Activated naive CD4-positive, alpha-beta T cell treated with anti-CD3 and anti-CD28 coated beads, Interleukin-2, amount 50 U/mL, for 72 hours (primary cell): Measurements from ENCODE around the gene CLIP1. TPM values are rescaled to one million over a fixed set of nuclear protein-coding genes. Genes with fewer than 3 reads are reported as not detected.
A peak's percentile ranks its signal among the peaks of the same experiment; 100 is the strongest.
"Not testable (repeated sequence)": the region's sequence is repeated elsewhere in the genome, so short reads cannot be mapped to it uniquely, and the experiment has no call there.

Experiments
- ATAC-seq, 2 donors: fragments of 150-1000 bp; cut with Tn5 transposase; 2 replicates each; pipeline ENCODE4 v1.10.0; 2021; ENCODE audit warnings: mild to moderate bottlenecking in 2 of 2, moderate library complexity in 2 of 2
- DNase-seq, 2 donors: peaks; one replicate each; pipeline ENCODE4 v3.0.0; 2021 to 2022; ENCODE audit warnings: low spot score in 2 of 2
- H3K27ac Mint-ChIP-seq, 2 donors: one replicate each; pipeline ENCODE4 v1.8.0; 2022; ENCODE audit warnings: mild to moderate bottlenecking in 2 of 2, mixed read lengths in 2 of 2
- H3K36me3 Mint-ChIP-seq, 2 donors: one replicate each; pipeline ENCODE4 v1.8.0; 2022; ENCODE audit warnings: mixed read lengths in 2 of 2
- H3K9me3 Mint-ChIP-seq, 2 donors: one replicate each; pipeline ENCODE4 v1.8.0; 2022; ENCODE audit warnings: mixed read lengths in 2 of 2
- total RNA-seq, 2 donors: library from RNA; stranded (reverse); gene quantifications; one replicate each; pipeline ENCODE4 v1.2.3, GENCODE V29; 2022

CLIP1 gene
- total RNA-seq, 2 donors from 2014 or later: 40.7 to 69.0 TPM

DNA sequence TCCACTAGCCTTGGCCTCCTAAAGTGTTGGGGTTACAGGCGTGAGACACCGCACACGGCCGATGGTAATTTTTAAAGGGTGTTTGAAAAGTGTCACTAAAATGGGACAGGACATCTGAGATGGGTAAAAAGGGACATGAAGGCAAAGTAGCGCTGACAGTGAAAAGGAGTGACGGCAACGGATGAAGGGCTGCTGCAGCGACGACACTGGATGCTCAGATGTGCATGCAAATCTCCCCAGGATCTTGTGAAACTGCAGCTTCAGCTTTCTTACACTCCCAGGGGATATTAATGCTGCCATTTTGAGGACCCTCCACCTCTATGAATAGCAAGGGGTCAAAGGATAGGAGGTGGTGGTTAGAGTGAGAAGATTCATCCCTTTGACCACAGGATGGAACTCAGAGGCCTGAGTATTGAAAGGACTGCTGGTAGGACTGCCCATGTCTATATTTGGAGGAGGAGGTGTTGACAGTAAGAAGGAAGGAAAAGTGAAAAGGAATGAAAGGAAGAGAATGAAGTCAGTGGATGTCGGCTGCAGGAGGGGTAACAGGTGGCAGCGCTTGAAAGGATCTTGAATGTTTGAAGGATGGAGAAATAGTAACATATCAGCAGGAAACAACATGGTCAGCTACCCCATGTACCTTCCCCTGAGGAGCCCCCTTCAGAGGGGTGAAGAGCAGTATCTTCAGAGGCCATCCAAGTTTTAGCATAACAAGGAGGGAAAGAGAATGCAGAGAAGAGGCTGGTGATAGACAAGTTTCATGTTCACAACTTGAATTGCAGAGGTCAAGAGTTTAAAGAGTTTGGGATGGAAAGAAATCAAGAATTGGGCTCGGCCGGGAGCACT is 37.1 kb downstream of the CLIP1 start:
- DNase-seq: no peak
- Mint-ChIP-seq H3K36me3 (no peaks in the 10 kb centered on the region), H3K9me3 (no peaks in the 10 kb centered on the region), H3K27ac (no peak overlapping the region)
- no peak for ATAC-seq

DNA sequence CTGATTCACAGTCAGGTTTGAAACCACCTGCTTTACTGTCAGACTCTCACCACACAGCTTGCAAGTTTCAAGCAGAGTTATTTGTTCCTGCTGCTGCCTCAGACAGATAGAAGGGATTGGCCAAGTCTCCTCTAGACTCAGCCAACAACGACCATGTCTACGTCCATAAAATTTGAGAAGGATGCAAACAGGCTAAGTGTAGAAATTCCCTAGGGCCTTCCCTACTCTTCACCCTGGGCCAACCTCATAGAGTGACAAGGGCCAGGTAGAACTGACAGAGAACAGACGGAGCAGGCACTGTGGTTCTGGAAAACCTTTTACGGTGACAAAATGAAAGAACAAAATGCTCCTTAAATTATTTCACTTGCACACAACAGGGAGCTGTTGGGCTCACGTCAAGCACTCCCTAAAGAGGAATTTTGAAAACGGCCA is 39.5 kb downstream of the CLIP1 start:
- no peak for DNase-seq
- H3K27ac Mint-ChIP-seq: no peak overlapping the region
- peaks cover 0 to 2% of the 10 kb centered on the region in 2 donors for H3K36me3 Mint-ChIP-seq
- ATAC-seq: no peak
- no peaks in the 10 kb centered on the region for H3K9me3 Mint-ChIP-seq

DNA sequence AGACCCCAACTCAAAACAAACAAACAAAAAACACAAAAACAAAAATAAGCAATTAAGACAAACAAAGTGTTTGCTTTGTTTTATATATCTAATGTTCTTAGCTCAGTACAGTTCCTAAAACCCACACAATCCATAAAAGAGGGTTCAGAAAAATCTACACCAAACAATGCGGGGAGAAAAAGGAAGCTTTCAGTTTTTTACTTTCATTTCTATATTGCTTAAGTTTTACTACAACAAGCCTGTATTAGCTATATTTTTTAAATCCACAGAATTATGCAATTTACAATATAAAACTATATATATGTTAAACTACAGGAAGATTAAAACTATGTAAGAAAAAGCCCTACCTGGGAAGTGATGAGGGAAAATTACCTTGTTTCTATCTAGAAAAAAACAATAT is 41.4 kb downstream of the CLIP1 start:
- ATAC-seq (no peak), DNase-seq (no peak)
- H3K9me3 Mint-ChIP-seq: no peaks in the 10 kb centered on the region
- H3K27ac Mint-ChIP-seq: no peak overlapping the region
- peaks cover 0 to 10% of the 10 kb centered on the region in 2 donors for H3K36me3 Mint-ChIP-seq

DNA sequence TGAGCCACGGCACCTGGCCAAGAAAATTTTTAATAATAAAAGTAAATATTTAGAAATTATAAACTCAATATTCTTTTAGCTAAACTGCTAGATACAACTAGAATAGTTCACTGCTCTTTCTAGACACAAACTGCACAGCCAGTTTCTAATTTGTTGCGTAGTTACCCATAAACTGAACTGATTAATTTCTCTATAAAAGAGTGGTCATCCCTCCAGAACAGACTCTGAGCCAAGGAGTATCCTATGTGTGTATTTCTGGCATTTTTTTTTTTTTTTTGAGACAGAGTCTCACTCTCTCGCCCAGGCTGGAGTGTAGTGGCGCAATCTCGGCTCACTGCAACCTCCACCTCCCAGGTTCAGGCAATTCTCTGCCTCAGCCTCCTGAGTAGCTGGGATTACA is 45.7 kb downstream of the CLIP1 start:
- H3K27ac Mint-ChIP-seq, H3K9me3 Mint-ChIP-seq, DNase-seq, ATAC-seq: not testable (repeated sequence)
- H3K36me3 Mint-ChIP-seq: peaks cover 0 to 16% of the 10 kb centered on the region in 2 donors

DNA sequence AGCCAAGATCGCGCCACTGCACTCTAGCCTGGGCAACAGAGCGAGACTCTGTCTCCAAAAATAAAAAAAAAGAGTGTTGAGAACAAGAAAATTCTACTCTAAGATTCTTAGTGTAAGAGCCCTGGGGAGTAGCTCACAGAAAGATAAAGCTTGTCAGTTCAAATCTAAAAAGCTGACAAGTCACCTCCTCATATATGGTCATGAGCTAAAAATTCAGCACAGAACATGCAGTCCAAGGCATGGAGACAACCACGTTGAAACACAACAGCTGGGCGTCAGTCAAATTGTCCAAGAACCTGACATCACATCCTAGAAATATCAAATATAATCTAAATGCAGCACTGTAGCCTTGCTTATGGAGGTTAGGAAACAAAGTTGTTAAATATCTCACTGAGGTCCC is 47.8 kb downstream of the CLIP1 start:
- ATAC-seq: no peak
- Mint-ChIP-seq H3K27ac (no peak overlapping the region), H3K36me3 (peaks cover 4 to 23% of the 10 kb centered on the region in 2 donors), H3K9me3 (no peaks in the 10 kb centered on the region)
- DNase-seq: no peak

DNA sequence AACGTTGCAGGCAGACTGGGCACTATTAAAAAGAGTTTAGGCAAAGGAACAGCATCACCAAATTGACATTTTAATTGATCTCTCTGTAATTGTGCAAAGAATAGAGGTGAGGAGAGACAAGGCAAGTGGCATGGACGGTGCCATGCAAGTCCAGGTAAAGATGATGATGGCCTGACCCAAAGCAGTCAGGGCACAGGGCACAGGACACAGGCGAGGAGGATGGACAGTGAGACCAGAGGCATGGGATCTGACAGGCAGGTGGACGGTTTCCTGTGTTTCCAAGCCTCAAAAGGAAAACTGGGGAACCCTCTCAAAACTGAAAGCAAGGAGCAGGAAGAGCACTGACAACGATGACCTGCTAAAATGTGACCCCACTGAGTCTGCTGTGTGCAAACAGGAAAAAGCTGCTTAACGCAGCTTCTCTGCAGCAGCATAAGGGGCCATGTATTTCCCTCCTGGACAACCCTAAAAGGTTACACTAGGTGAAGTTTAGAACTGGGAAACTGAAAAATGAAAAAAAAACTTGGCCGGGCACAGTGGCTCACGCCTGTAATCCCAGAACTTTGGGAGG is 50.9 kb downstream of the CLIP1 start:
- Mint-ChIP-seq H3K27ac (peak overlapping the region; percentile 62 to 69), H3K36me3 (peaks cover 4 to 13% of the 10 kb centered on the region in 2 donors), H3K9me3 (no peaks in the 10 kb centered on the region)
- ATAC-seq: no peak
- DNase-seq: no peak

DNA sequence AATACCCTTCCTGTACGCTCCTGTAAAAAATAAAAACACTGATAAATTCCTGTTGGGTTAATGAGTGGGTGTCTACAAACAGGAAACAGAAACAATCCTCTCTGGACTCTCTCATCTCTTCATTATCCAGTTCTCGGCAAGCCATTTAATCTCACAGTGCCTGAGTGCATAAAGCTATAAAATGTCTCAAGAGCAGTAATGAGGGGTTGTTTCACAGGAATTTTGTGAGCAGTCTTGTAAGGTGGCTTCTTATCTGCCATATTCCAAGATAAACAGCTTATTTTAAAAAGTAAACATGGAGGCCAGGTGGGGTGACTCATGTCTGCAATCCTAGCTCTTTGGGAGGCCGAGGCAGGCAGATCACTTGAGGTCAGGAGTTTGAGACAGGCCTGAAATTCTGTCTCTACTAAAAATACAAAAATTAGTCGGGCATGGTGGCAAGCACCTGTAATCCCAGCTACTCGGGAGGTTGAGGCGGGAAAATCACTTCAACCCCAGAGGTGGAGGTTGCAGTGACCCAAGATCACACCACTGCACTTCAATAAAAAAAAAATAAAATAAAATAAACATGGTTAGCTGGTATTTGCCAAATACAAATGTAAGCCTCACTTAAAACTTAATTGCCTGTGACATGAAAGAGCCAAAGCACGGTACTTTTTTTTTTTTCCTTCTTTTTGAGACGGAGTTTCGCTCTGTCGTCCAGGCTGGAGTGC is 54.0 kb downstream of the CLIP1 start:
- H3K9me3 Mint-ChIP-seq: no peaks in the 10 kb centered on the region
- H3K36me3 Mint-ChIP-seq: peaks cover 4 to 18% of the 10 kb centered on the region in 2 donors
- ATAC-seq: no peak
- no peak overlapping the region for H3K27ac Mint-ChIP-seq
- DNase-seq: no peak

DNA sequence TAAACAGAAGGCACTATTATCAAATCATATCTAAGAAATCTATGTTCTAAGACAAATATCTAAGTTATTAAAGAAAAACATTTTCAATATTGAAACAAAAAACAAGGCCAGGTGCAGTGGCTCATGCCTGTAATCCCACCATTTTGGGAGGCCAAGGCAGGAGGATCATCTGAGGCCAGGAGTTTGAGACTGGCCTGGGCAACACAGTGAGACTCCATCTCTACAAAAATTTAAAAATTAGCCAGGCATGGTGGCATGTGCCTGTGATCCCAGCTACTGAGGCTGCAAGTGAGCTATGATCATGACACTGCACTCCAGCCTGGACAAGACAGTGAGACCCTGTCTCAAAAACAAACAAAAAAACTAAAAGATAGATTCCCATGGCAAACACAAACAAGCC is 54.8 kb downstream of the CLIP1 start:
- not testable (repeated sequence) for DNase-seq, ATAC-seq, H3K9me3 Mint-ChIP-seq, H3K27ac Mint-ChIP-seq
- H3K36me3 Mint-ChIP-seq: peaks cover 4 to 16% of the 10 kb centered on the region in 2 donors

DNA sequence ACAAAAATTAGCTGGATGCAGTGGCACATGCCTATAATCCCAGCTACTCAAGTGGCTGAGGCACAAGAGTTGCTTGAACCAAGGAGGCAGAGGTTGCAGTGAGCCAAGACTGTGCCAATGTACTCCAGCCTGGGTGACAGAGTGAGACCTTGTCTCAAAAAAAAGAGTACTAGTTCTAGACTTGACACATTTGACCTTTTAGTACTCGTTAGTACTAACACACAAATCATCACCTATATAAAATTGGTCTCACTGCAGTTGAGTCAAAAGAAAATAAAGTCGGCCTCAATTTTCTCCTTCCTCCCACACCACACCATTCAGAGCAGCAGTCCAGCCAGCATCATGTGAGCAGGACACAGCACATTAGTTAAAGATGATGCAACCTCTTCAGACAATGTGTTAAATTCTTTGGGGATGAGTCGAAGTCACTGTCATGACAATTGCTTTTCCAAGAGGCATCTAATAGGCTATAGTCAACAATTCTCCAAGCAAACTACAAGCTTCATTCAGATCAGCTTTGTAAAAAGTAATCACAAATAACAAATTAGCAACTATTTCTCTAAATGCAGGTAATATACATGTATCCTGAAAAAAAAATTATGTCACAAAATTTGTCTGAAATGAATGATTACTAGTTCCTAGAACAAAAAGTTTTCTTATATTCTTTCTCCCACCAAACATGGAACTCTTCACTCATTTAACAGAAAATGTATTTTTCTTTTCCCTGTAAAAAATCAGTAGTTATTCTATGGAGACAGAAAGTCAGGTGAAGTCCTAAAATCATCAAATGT is 55.6 kb downstream of the CLIP1 start:
- ATAC-seq (peak; percentile 78 to 79), DNase-seq (no peak)
- no peaks in the 10 kb centered on the region for H3K9me3 Mint-ChIP-seq
- H3K27ac Mint-ChIP-seq: peak overlapping the region in 1 of 2 donors; percentile 92
- peaks cover 4 to 12% of the 10 kb centered on the region in 2 donors for H3K36me3 Mint-ChIP-seq

DNA sequence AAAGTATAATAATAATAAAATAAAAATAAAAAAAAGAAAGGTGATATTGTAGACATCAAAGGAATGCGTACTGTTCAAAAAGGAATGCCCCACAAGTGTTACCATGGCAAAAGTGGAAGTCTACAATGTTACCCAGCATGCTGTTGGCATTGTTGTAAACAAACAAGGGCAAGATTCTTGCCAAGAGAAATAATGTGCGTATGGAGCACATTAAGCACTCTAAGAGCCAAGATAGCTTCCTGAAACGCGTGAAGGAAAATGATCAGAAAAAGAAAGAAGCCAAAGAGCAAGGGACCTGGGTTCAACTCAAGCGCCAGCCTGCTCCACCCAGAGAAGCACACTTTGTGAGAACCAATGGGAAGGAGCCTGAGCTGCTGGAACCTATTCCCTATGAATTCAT is 57.2 kb downstream of the CLIP1 start:
- ATAC-seq, H3K36me3 Mint-ChIP-seq, H3K9me3 Mint-ChIP-seq, DNase-seq: not testable (repeated sequence)
- peak overlapping the region in 1 of 2 donors; percentile 85 for H3K27ac Mint-ChIP-seq

DNA sequence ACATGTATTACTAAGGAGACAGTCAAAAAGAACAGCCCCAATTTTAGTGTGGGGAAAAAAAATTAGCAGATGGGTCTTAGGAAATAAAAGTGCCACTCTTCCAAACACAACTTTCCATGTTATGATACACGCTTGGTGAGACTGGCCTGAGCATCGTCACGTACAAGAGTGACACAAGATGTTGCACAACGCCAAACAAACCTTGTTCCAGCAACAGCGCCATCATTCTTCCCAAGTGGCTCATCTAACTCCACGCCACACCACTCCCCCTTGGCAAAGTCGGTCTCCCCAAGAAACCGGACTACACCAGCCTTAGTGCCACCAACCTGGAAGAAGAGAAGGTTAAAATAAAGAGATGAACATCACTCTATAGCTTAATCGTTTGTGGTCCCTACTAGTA is 58.7 kb downstream of the CLIP1 start:
- no peak for DNase-seq
- Mint-ChIP-seq H3K9me3 (no peaks in the 10 kb centered on the region), H3K27ac (no peak overlapping the region), H3K36me3 (peaks cover 0 to 6% of the 10 kb centered on the region in 2 donors)
- ATAC-seq: no peak

DNA sequence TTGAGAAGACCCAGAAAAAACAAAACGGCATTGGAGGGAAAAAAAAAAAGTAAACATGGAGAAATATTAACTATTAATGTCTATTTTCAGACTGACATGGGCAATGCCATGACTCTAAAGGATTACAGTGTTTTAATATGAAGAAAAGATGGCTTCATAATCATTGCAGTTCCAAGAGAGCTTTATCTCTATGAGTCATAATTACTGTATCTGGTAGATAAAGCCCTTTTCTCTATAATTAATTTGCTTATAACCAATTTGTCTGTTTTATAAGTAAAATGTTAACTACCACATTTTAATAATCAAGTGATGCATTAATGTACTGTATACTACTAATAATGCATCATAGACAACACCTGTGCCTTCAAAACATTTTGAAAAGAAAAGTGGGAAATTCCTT is 59.7 kb downstream of the CLIP1 start:
- ATAC-seq (no peak), DNase-seq (no peak)
- peaks cover 0 to 6% of the 10 kb centered on the region in 2 donors for H3K36me3 Mint-ChIP-seq
- H3K27ac Mint-ChIP-seq: no peak overlapping the region
- H3K9me3 Mint-ChIP-seq: no peaks in the 10 kb centered on the region

DNA sequence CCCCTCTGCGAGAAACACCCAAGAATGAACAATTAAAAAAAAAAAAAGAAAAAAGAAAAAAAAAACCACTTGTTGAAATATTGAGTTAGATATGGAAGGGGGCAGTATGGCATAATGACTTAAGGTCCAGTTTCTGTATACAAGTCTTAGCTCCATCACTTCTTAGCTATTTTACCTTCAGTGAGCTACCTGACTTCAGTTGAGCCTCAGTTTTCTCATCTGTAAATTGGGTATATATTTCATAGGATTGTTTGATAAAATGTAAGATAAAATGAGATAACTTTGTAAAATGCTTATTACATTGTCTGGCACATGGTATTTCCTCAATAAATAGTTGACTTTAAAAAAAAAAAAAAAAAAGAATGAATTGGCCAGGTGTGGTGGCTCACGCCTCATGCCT is 64.1 kb downstream of the CLIP1 start:
- not testable (repeated sequence) for H3K9me3 Mint-ChIP-seq, DNase-seq, H3K27ac Mint-ChIP-seq, ATAC-seq
- peaks cover 0 to 12% of the 10 kb centered on the region in 2 donors for H3K36me3 Mint-ChIP-seq

DNA sequence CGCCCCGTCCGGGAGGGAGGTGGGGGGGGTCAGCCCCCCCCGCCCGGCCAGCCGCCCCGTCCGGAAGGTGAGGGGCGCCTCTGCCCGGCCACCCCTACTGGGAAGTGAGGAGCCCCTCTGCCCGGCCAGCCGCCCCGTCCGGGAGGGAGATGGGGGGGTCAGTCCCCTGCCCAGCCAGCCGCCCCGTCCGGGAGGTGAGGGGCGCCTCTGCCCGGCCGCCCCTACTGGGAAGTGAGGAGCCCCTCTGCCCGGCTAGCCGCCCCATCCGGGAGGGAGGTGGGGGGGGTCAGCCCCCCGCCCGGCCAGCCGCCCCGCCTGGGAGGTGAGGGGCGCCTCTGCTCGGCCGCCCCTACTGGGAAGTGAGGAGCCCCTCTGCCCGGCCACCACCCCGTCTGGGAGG is 64.9 kb downstream of the CLIP1 start:
- not testable (repeated sequence) for ATAC-seq, H3K27ac Mint-ChIP-seq, H3K9me3 Mint-ChIP-seq, DNase-seq
- H3K36me3 Mint-ChIP-seq: peaks cover 0 to 12% of the 10 kb centered on the region in 2 donors

DNA sequence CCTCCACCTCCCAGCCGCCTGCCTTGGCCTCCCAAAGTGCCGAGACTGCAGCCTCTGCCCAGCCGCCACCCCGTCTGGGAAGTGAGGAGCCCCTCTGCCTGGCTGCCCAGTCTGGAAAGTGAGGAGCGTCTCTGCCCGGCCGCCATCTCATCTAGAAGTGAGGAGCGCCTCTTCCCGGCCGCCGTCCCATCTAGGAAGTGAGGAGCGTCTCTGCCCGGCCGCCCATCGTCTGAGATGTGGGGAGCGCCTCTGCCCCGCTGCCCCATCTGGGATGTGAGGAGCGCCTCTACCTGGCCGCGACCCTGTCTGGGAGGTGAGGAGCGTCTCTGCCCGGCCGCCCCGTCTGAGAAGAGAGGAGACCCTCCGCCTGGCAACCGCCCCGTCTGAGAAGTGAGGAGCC is 65.5 kb downstream of the CLIP1 start:
- ATAC-seq, H3K9me3 Mint-ChIP-seq, DNase-seq, H3K27ac Mint-ChIP-seq: not testable (repeated sequence)
- peaks cover 0 to 12% of the 10 kb centered on the region in 2 donors for H3K36me3 Mint-ChIP-seq

DNA sequence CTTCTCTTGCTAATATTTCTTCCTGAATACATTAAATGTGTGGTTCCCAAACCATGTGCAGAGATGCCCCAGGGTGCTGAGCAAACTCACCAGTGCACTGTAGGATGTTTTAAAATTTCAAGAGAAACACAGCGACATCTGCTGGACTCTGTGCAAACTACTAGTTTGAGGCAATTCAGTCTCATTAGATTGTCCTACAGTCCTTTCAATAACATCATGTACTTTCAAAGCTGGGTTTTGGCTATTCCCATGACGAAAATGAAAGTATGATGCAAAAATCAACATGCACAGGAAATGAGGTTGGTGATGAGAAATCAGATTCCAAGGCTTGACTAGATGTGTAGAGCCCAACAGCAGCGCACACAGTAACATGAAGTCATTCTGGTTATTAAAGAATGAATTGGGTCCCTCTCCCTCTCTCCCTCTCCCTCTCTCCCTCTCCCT is 66.3 kb downstream of the CLIP1 start:
- peak; percentile 66 to 80 for ATAC-seq
- DNase-seq: peak in 1 of 2 donors; percentile 52
- Mint-ChIP-seq H3K9me3 (no peaks in the 10 kb centered on the region), H3K36me3 (peaks cover 0 to 12% of the 10 kb centered on the region in 2 donors), H3K27ac (peak overlapping the region in 1 of 2 donors; percentile 10)
